Cortex of kidney (tissue), 1 donor: ENCODE measurements around the gene EDDM3A.

Experiments used
- DNase-seq: peaks from one replicate; lab custom pipeline; 2025; lab: John Stamatoyannopoulos, UW

Gene EDDM3A

GRCh38 chr14:20789230-20789813 is 43.6 kb downstream of the EDDM3A start:
- no peak for DNase-seq

GRCh38 chr14:20790464-20791116 is 44.9 kb downstream of the EDDM3A start:
- DNase-seq = no peak

DNA sequence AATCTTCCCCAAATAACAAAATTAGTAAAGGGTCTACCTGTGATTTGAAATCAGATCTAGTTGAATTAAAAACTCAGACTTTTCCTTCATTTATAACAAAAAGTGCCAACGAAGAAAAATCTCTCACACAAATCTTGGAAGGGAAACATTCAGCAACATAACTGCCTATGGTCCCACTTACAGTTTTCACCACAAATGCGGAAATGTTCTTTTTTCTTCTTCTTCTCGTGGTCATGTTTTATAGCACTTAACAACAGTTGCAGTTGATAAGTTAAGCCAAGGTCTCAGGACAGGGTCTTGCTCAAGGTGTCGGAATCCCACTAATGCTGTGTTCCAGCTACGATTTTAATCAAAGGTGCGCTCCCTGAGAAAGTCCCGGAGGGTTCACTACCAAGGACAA is 45.5 kb downstream of the EDDM3A start:
- DNase-seq = no peak

DNA sequence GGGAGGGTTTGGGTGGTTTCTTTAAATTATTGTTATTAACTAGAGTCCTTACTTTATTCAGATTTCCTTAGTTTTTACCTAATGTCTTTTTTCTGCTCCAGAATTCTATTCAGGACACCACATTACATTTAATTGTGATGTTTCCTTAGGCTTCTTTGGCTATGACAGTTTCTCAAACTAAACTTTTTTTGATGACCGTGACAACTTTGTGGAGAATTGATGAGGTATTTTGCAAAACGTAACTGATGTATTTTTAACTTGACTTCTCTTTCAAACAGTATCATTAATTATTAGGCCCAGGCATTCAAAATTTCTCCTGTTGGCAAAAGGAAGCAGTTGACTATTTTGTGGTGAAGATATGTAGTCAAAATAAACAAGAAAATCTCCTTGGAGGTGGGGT is 45.9 kb downstream of the EDDM3A start:
- no peak for DNase-seq

DNA sequence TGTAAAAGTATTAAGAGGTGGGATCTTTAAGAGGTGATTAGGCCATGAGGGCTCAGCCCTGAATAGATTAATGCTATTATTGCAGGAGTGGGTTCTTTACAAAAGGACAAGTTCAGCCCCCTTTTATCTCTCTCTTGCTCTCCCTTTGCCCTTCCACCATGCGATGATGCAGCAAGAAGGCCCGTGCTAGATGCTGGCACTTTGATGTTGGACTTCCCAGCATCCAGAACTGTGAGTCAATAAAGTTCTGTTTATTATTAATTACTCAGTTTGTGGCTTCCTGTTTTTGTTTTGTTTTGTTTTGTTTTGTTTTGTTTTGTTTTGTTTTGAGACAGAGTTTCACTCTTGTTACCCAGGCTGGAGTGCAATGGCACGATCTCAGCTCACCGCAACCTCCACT is 46.9 kb downstream of the EDDM3A start:
- DNase-seq = no peak

DNA sequence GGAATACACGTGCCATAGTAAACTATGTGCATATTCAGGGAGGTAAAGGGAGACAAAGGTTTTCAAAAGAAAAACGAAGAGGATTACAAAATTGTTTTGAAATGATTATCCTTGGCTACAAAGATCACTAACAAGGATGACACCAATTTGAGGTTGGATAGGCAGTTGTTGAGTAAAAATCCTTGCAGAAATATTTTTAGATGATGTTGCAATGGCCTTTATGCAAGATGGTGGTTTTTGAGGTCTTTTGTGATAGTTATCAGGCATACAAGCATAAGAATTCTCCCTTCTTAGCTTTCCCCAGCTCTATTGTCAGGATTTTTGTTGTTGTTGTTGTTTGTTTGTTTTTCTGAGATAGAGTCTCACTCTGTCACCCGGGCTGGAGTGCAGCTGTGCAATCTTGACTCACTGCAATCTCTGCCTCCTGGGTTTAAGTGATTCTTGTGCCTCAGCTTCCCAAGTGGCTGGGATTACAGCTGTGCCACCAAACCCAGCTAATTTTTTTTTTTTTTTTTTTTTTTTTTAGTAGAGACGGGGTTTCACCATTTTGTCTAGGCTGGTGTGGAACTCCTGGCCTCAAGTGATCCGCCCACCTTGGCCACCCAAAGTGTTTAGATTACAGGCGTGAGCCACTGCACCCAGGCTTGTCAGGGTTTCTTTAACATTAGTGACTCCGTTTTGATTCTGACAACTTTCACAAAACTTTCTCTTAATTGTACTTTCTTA is 49.1 kb downstream of the EDDM3A start:
- no peak for DNase-seq

- no peak for DNase-seq
These were observed 51.5 kb downstream of the EDDM3A start for GRCh38 chr14:20797164-20797563.
